OCI-LY1 (cell line): Measurements from ENCODE around the gene CHPF2.

Experiments used
- H2AFZ ChIP-seq: fragments of 200-600 bp; sonication (generic), shearing (Covaris generic); 2 replicates; pipeline ENCODE4 v1.6.0; 2014; ENCODE audit warnings: antibody characterized with exemption, mild to moderate bottlenecking, low read length
- H3F3A ChIP-seq: fragments of 200-600 bp; sonication (generic), shearing (Covaris generic); 2 replicates; pipeline ENCODE4 v1.6.0; 2014; ENCODE audit warnings: mild to moderate bottlenecking, antibody characterized with exemption, low read length, moderate library complexity; ENCODE audit not compliant: insufficient read depth
- H3K27ac ChIP-seq: fragments of 200-600 bp; sonication (generic); 2 replicates; pipeline ENCODE4 v1.5.1; 2014; ENCODE audit warnings: low read length, mixed run types, mild to moderate bottlenecking, low read depth; ENCODE audit not compliant: poor library complexity, severe bottlenecking
- H3K27me3 ChIP-seq: fragments of 200-600 bp; sonication (generic); 2 replicates; pipeline ENCODE4 v1.6.0; 2014; ENCODE audit warnings: antibody characterized with exemption, mild to moderate bottlenecking, low read length, moderate library complexity; ENCODE audit not compliant: insufficient read depth
- H3K36me3 ChIP-seq: fragments of 200-600 bp; sonication (generic); 2 replicates; pipeline ENCODE4 v1.6.1; 2014; ENCODE audit warnings: mild to moderate bottlenecking, antibody characterized with exemption, low read length, moderate library complexity, mixed read lengths; ENCODE audit not compliant: insufficient read depth
- H3K4me1 ChIP-seq: fragments of 200-600 bp; sonication (generic); 2 replicates; pipeline ENCODE4 v1.5.1; 2014; ENCODE audit warnings: mild to moderate bottlenecking, low read length, moderate library complexity; ENCODE audit not compliant: insufficient read depth, severe bottlenecking
- H3K4me2 ChIP-seq: fragments of 200-600 bp; sonication (generic), shearing (Covaris generic); 2 replicates; pipeline ENCODE4 v1.6.1; 2014; ENCODE audit warnings: low read length
- H3K4me3 ChIP-seq: fragments of 200-600 bp; sonication (generic); 2 replicates; pipeline ENCODE4 v1.5.1; 2014; ENCODE audit warnings: low read length, low read depth, mild to moderate bottlenecking, mixed read lengths; ENCODE audit not compliant: poor library complexity, severe bottlenecking
- H3K79me2 ChIP-seq: fragments of 200-600 bp; shearing (Covaris generic); 2 replicates; pipeline ENCODE4 v1.6.1; 2016; ENCODE audit warnings: mixed run types, low read length, mixed read lengths; ENCODE audit not compliant: insufficient read depth
- H3K9ac ChIP-seq: fragments of 200-600 bp; sonication (generic), shearing (Covaris generic); 2 replicates; pipeline ENCODE4 v1.6.1; 2014; ENCODE audit warnings: mild to moderate bottlenecking, low read length, mixed read lengths
- H3K9me2 ChIP-seq: fragments of 200-600 bp; sonication (generic), shearing (Covaris generic); 2 replicates; pipeline ENCODE4 v1.6.1; 2014; ENCODE audit warnings: low read depth, mild to moderate bottlenecking, low read length, mixed read lengths
- H3K9me3 ChIP-seq: fragments of 200-600 bp; shearing (Covaris generic); 2 replicates; pipeline ENCODE4 v1.6.1; 2014; ENCODE audit warnings: low read length, mixed read lengths
- H4K20me1 ChIP-seq: fragments of 200-600 bp; sonication (generic), shearing (Covaris generic); 2 replicates; pipeline ENCODE4 v1.6.0; 2016; ENCODE audit warnings: mild to moderate bottlenecking, low read length; ENCODE audit not compliant: insufficient read depth
- CTCF ChIP-seq: fragments of 200-600 bp; sonication (generic), shearing (Covaris generic); IDR thresholded peaks from 2 replicates; pipeline ENCODE4 v1.5.1; 2017; ENCODE audit warnings: mild to moderate bottlenecking, antibody characterized with exemption, low read length, moderate library complexity, mixed read lengths
- EZH2 ChIP-seq: fragments of 200-600 bp; sonication (generic), shearing (Covaris generic); IDR thresholded peaks from 2 replicates; pipeline ENCODE4 v1.8.0; 2017; ENCODE audit warnings: borderline replicate concordance, mixed run types, mild to moderate bottlenecking, antibody characterized with exemption, low read length, moderate library complexity, mixed read lengths

CHPF2 gene

GRCh38 chr7:151271699-151272355 is 39.5 kb downstream of the CHPF2 start:
- Histone ChIP-seq H3K4me3 (no peak overlapping the region), H3F3A (no peaks in the 10 kb centered on the region), H3K36me3 (no peaks in the 10 kb centered on the region), H3K4me1 (peaks cover 5% of the 10 kb centered on the region), H3K9me2 (no peaks in the 10 kb centered on the region), H3K79me2 (no peaks in the 10 kb centered on the region), H3K9ac (no peak overlapping the region), H3K27me3 (peaks cover 14% of the 10 kb centered on the region), H3K27ac (no peak overlapping the region), H4K20me1 (no peaks in the 10 kb centered on the region), H2AFZ (no peak overlapping the region), H3K4me2 (no peak overlapping the region), H3K9me3 (no peaks in the 10 kb centered on the region)
- TF ChIP-seq EZH2 (no peak), CTCF (no peak)

GRCh38 chr7:151272405-151272804 is 40.1 kb downstream of the CHPF2 start:
- TF ChIP-seq EZH2 (no peak), CTCF (no peak)
- Histone ChIP-seq H2AFZ (no peak overlapping the region), H3K9me3 (no peaks in the 10 kb centered on the region), H3K27me3 (peaks cover 14% of the 10 kb centered on the region), H3K79me2 (no peaks in the 10 kb centered on the region), H3K4me2 (no peak overlapping the region), H3K4me3 (no peak overlapping the region), H4K20me1 (no peaks in the 10 kb centered on the region), H3K27ac (no peak overlapping the region), H3K4me1 (peaks cover 8% of the 10 kb centered on the region), H3K9ac (no peak overlapping the region), H3F3A (no peaks in the 10 kb centered on the region), H3K9me2 (no peaks in the 10 kb centered on the region), H3K36me3 (no peaks in the 10 kb centered on the region)

- Histone ChIP-seq H3K9me2 (no peaks in the 10 kb centered on the region), H3K4me1 (peaks cover 11% of the 10 kb centered on the region), H4K20me1 (no peaks in the 10 kb centered on the region), H3K9ac (no peak overlapping the region), H3K36me3 (no peaks in the 10 kb centered on the region), H3K79me2 (no peaks in the 10 kb centered on the region), H3F3A (no peaks in the 10 kb centered on the region), H3K4me2 (no peak overlapping the region), H3K4me3 (no peak overlapping the region), H3K27ac (no peak overlapping the region), H3K9me3 (no peaks in the 10 kb centered on the region), H3K27me3 (peaks cover 14% of the 10 kb centered on the region), H2AFZ (no peak overlapping the region)
- TF ChIP-seq CTCF (no peak), EZH2 (no peak)
These were observed 40.6 kb downstream of the CHPF2 start for GRCh38 chr7:151272877-151273276.
